Common myeloid progenitor, CD34-positive (primary cell): ENCODE data around the gene WDR44.
"Not testable (repeated sequence)": the region's sequence is repeated elsewhere in the genome, so short reads cannot be mapped to it uniquely, and the experiment has no call there.

Experiments
- CTCF ChIA-PET: fragments of 350-600 bp; sonication (Branson Sonifier 250); formaldehyde crosslinking; loops from one replicate; lab custom pipeline; 2021; ENCODE audit warnings: antibody characterized with exemption; lab: Charles Lee
- POLR2A ChIA-PET: fragments of 350-600 bp; sonication (Branson Sonifier 250); formaldehyde crosslinking; loops from one replicate; lab custom pipeline; 2021; ENCODE audit warnings: antibody characterized with exemption; lab: Charles Lee
- DNase-seq, 3 donors: peaks; one replicate each; pipeline versions ENCODE4 v3.0.0 to v3.0.0-alpha.2; 2013
- H3K27ac ChIP-seq, 2 experiments: 1 replicate in 1 of 2; 2 replicates in 1 of 2; pipeline ENCODE4 v1.7.0; 2013; ENCODE audit warnings: inconsistent platforms in 2 of 2, low read length in 2 of 2, mild to moderate bottlenecking in 2 of 2, low read depth in 1 of 2, moderate library complexity in 1 of 2; ENCODE audit not compliant: severe bottlenecking in 2 of 2, insufficient read depth in 1 of 2, poor library complexity in 1 of 2
- H3K27me3 ChIP-seq, 5 experiments: replicated peaks in 2 of 5; 1 replicate in 3 of 5; 2 replicates in 2 of 5; pipeline versions ENCODE4 v1.6.1 to v1.7.0; 2013; ENCODE audit warnings: low read length in 4 of 5, mild to moderate bottlenecking in 2 of 5, moderate library complexity in 2 of 5, inconsistent platforms in 1 of 5; ENCODE audit not compliant: insufficient read depth in 5 of 5, control insufficient read depth in 4 of 5
- H3K36me3 ChIP-seq, 4 experiments: 1 replicate in 2 of 4; 2 replicates in 2 of 4; pipeline versions ENCODE4 v1.6.1 to v1.7.0; 2013; ENCODE audit warnings: low read length in 3 of 4, control low read depth in 1 of 4, mild to moderate bottlenecking in 1 of 4; ENCODE audit not compliant: control insufficient read depth in 4 of 4, insufficient read depth in 4 of 4
- H3K4me1 ChIP-seq, 4 experiments: 1 replicate in 3 of 4; 2 replicates in 1 of 4; pipeline versions ENCODE4 v1.6.1 to v1.7.1; 2013; ENCODE audit warnings: low read length in 3 of 4, mild to moderate bottlenecking in 3 of 4, control low read depth in 1 of 4, inconsistent platforms in 1 of 4, moderate library complexity in 1 of 4; ENCODE audit not compliant: control insufficient read depth in 4 of 4, insufficient read depth in 4 of 4; ENCODE audit errors: control extremely low read depth in 1 of 4
- H3K4me3 ChIP-seq, 7 experiments: 1 replicate in 4 of 7; 2 replicates in 3 of 7; pipeline versions ENCODE4 v1.5.1 to v1.7.0; 2013; ENCODE audit warnings: mild to moderate bottlenecking in 7 of 7, low read length in 6 of 7, moderate library complexity in 6 of 7, inconsistent platforms in 2 of 7, low read depth in 2 of 7, control low read depth in 1 of 7; ENCODE audit not compliant: insufficient read depth in 4 of 7, control insufficient read depth in 1 of 7; ENCODE audit errors: extremely low read depth in 1 of 7
- H3K9me3 ChIP-seq, 5 experiments: 1 replicate in 4 of 5; 2 replicates in 1 of 5; pipeline versions ENCODE4 v1.6.1 to v1.7.1; 2013; ENCODE audit warnings: low read length in 4 of 5, mild to moderate bottlenecking in 2 of 5, inconsistent platforms in 1 of 5, low read depth in 1 of 5, moderate library complexity in 1 of 5; ENCODE audit not compliant: control insufficient read depth in 4 of 5, insufficient read depth in 2 of 5; ENCODE audit errors: control extremely low read depth in 1 of 5
- WGBS: methylation state at CpG from one replicate; pipeline ENCODE4 v1.1.5; 2013; ENCODE audit not compliant: insufficient coverage; 5-methylcytosine and 5-hydroxymethylcytosine counted together

The WDR44 gene

GRCh38 chrX:118486693-118487092 is 140.8 kb downstream of the WDR44 start:
- POLR2A ChIA-PET, H3K4me1 ChIP-seq, H3K36me3 ChIP-seq, H3K9me3 ChIP-seq, DNase-seq, H3K27ac ChIP-seq, H3K27me3 ChIP-seq, H3K4me3 ChIP-seq: not testable (repeated sequence)
- no CpG with 5 or more reads among the region's 1 CpG for WGBS
- CTCF ChIA-PET = interaction anchor here (0.7 kb wide), 1 partner anchor 115 kb away, joined by 3 read pairs; no protein-coding TSS in a partner anchor

- no peak overlapping the region for H3K27ac ChIP-seq
- ChIA-PET POLR2A (no interaction called here), CTCF (no interaction called here)
- H3K4me3 ChIP-seq = no peak overlapping the region
- H3K4me1 ChIP-seq = peaks cover 10 to 23% (median 16%) of the 10 kb centered on the region in 4 experiments
- H3K36me3 ChIP-seq = no peaks in the 10 kb centered on the region
- DNase-seq = no peak
- peaks cover 0 to 4% (median 0%) of the 10 kb centered on the region in 5 experiments for H3K9me3 ChIP-seq
- WGBS = 87% methylated on average over 3 of the region's 3 CpGs
- H3K27me3 ChIP-seq = no peaks in the 10 kb centered on the region
These were observed 147.1 kb downstream of the WDR44 start for GRCh38 chrX:118493016-118493415.

GRCh38 chrX:118493653-118494297 is 147.9 kb downstream of the WDR44 start:
- no peaks in the 10 kb centered on the region for H3K36me3 ChIP-seq
- 63% methylated on average over 2 of the region's 3 CpGs for WGBS
- no peak overlapping the region for H3K4me3 ChIP-seq
- POLR2A ChIA-PET = no interaction called here
- H3K9me3 ChIP-seq = peaks cover 0 to 4% (median 0%) of the 10 kb centered on the region in 5 experiments
- DNase-seq = no peak
- H3K4me1 ChIP-seq = peaks cover 13 to 30% (median 22%) of the 10 kb centered on the region in 4 experiments
- CTCF ChIA-PET = no interaction called here
- no peaks in the 10 kb centered on the region for H3K27me3 ChIP-seq
- no peak overlapping the region for H3K27ac ChIP-seq

- Histone ChIP-seq H3K4me3 (peak within 1 kb of the TSS; percentile 61 to 89 (median 76)), H3K27ac (peak within 1 kb of the TSS; percentile 58 to 79), H3K4me1 (peaks cover 13 to 40% (median 27%) of the 10 kb centered on the region in 4 experiments), H3K9me3 (peaks cover 0 to 4% (median 0%) of the 10 kb centered on the region in 5 experiments), H3K36me3 (peaks cover 0 to 4% (median 1%) of the 10 kb centered on the region in 4 experiments), H3K27me3 (no peaks in the 10 kb centered on the region)
- CTCF ChIA-PET = interaction anchor here (1.0 kb wide), 2 partner anchors 34 to 37 kb away, joined by 4 to 5 read pairs; no protein-coding TSS in a partner anchor
- POLR2A ChIA-PET = no interaction called here
- peak; percentile 89 to 96 (median 96) for DNase-seq
- WGBS = 45% methylated on average over 45 of the region's 64 CpGs
These were observed 149.4 kb downstream of the WDR44 start, which contains the start of gene DOCK11 for GRCh38 chrX:118495061-118495921. Gene DOCK11 (plus strand): TSS chrX:118495815. CDS start chrX:118495972, 157 bp downstream.

- peaks cover 16 to 46% (median 30%) of the 10 kb centered on the region in 4 experiments for H3K4me1 ChIP-seq
- H3K27ac ChIP-seq = peak overlapping the region; percentile 58 to 79
- peak in 2 of 3 donors; percentile 57 to 66 for DNase-seq
- H3K27me3 ChIP-seq = no peaks in the 10 kb centered on the region
- peaks cover 0 to 4% (median 0%) of the 10 kb centered on the region in 5 experiments for H3K9me3 ChIP-seq
- ChIA-PET CTCF (interaction anchor here (1.0 to 1.4 kb wide), 3 partner anchors 36 to 42 kb away, joined by 3 to 4 read pairs (median 4); no protein-coding TSS in a partner anchor), POLR2A (interaction anchor here (1.0 kb wide), 1 partner anchor 28 kb away, joined by 4 read pairs; no protein-coding TSS in a partner anchor)
- 37% methylated on average over 40 of the region's 81 CpGs for WGBS
- H3K36me3 ChIP-seq = peaks cover 0 to 4% (median 1%) of the 10 kb centered on the region in 4 experiments
- peak overlapping the region; percentile 61 to 89 (median 76) for H3K4me3 ChIP-seq
These were observed 150.3 kb downstream of the WDR44 start for GRCh38 chrX:118495958-118496762.

- CTCF ChIA-PET = interaction anchor here (1.2 to 1.4 kb wide), 3 partner anchors 13 to 42 kb away, joined by 3 to 4 read pairs (median 3); no protein-coding TSS in a partner anchor
These were observed 150.8 kb downstream of the WDR44 start for GRCh38 chrX:118496763-118497079.

More at GRCh38 chrX:118496763-118497079, 150.8 kb downstream of the WDR44 start:
- Histone ChIP-seq H3K36me3 (peaks cover 0 to 4% (median 1%) of the 10 kb centered on the region in 4 experiments), H3K4me1 (peaks cover 16 to 51% (median 36%) of the 10 kb centered on the region in 4 experiments), H3K4me3 (peak overlapping the region; percentile 61 to 89 (median 76)), H3K27ac (peak overlapping the region; percentile 58 to 79), H3K9me3 (peaks cover 0 to 4% (median 0%) of the 10 kb centered on the region in 5 experiments), H3K27me3 (no peaks in the 10 kb centered on the region)
- 27% methylated on average over 11 of the region's 13 CpGs for WGBS
- POLR2A ChIA-PET = interaction anchor here (1.0 kb wide), 1 partner anchor 27 kb away, joined by 4 read pairs; no protein-coding TSS in a partner anchor
- no peak for DNase-seq
